T-cell (primary cell): ENCODE measurements around the gene RASSF7. TPM values are rescaled to one million over a fixed set of nuclear protein-coding genes. Genes with fewer than 3 reads are reported as not detected.

Experiments used
- ATAC-seq, 4 experiments: fragments of 200-7000 bp in 3 of 4; fragments of 150-1000 bp in 1 of 4; cut with Tn5 transposase; replicated peaks in 1 of 4; 1 replicate in 3 of 4; 2 replicates in 1 of 4; pipeline ENCODE4 v1.10.0; 2021; ENCODE audit warnings: moderate library complexity in 3 of 4, mild to moderate bottlenecking in 2 of 4, moderate number of reproducible peaks in 1 of 4
- CTCF ChIA-PET, 2 donors: fragments of 300-600 bp; sonication (Branson Sonifier 250); formaldehyde crosslinking; loops; one replicate each; lab custom pipeline; 2022; ENCODE audit warnings: antibody characterized with exemption in 2 of 2; lab: Charles Lee
- POLR2A ChIA-PET, 2 donors: fragments of 300-600 bp; sonication (Branson Sonifier 250); formaldehyde crosslinking; loops; one replicate each; lab custom pipeline; 2022; ENCODE audit warnings: antibody characterized with exemption in 2 of 2; lab: Charles Lee
- DNase-seq, 35 experiments: peaks; one replicate each; pipeline versions ENCODE4 v3.0.0 to v3.0.0-alpha.2; 2013 to 2023
- H3K27ac ChIP-seq: one replicate; pipeline ENCODE4 v1.5.1; 2013; ENCODE audit warnings: low read length
- H3K27me3 ChIP-seq, 2 experiments: replicated peaks in 1 of 2; 1 replicate in 1 of 2; 2 replicates in 1 of 2; pipeline versions ENCODE4 v1.6.1 to v1.7.0; 2013; ENCODE audit warnings: low read length in 1 of 2, mixed read lengths in 1 of 2; ENCODE audit not compliant: control insufficient read depth in 2 of 2, insufficient read depth in 2 of 2; ENCODE audit errors: extremely low read depth in 1 of 2
- H3K36me3 ChIP-seq, 2 donors: 1 replicate in 1 of 2; 2 replicates in 1 of 2; pipeline versions ENCODE4 v1.6.1 to v1.7.0; 2013; ENCODE audit warnings: low read length in 1 of 2; ENCODE audit not compliant: control insufficient read depth in 2 of 2, insufficient read depth in 1 of 2; ENCODE audit errors: extremely low read depth in 1 of 2
- H3K4me1 ChIP-seq, 2 experiments: 1 replicate in 1 of 2; 2 replicates in 1 of 2; pipeline versions ENCODE4 v1.6.1 to v1.7.0; 2013; ENCODE audit warnings: low read length in 2 of 2, mixed read lengths in 1 of 2; ENCODE audit not compliant: insufficient read depth in 2 of 2, control insufficient read depth in 1 of 2; ENCODE audit errors: extremely low read depth in 1 of 2
- H3K4me3 ChIP-seq, 2 donors: 1 replicate in 1 of 2; 2 replicates in 1 of 2; pipeline versions ENCODE4 v1.5.1 to v1.7.0; 2013; ENCODE audit warnings: mild to moderate bottlenecking in 2 of 2, low read length in 1 of 2, moderate library complexity in 1 of 2; ENCODE audit not compliant: control insufficient read depth in 1 of 2; ENCODE audit errors: extremely low read depth in 1 of 2
- H3K9me3 ChIP-seq: 2 replicates; pipeline ENCODE4 v1.7.0; 2013
- H3K27ac Mint-ChIP-seq, 2 donors: one replicate each; pipeline ENCODE4 v1.8.0; 2020 to 2021; ENCODE audit warnings: mild to moderate bottlenecking in 2 of 2, mixed read lengths in 2 of 2
- H3K27me3 Mint-ChIP-seq, 2 donors: one replicate each; pipeline ENCODE4 v1.8.0; 2021 to 2022; ENCODE audit warnings: mixed read lengths in 2 of 2
- H3K36me3 Mint-ChIP-seq: one replicate; pipeline ENCODE4 v1.8.0; 2021; ENCODE audit warnings: mixed read lengths
- H3K4me1 Mint-ChIP-seq, 3 donors: one replicate each; pipeline ENCODE4 v1.8.0; 2020 to 2022; ENCODE audit warnings: mixed read lengths in 3 of 3, mild to moderate bottlenecking in 1 of 3
- H3K4me3 Mint-ChIP-seq, 3 donors: one replicate each; pipeline ENCODE4 v1.8.0; 2020 to 2022; ENCODE audit warnings: mild to moderate bottlenecking in 3 of 3, mixed read lengths in 3 of 3, moderate library complexity in 3 of 3
- H3K9me3 Mint-ChIP-seq, 3 donors: one replicate each; pipeline ENCODE4 v1.8.0; 2020 to 2022; ENCODE audit warnings: mixed read lengths in 3 of 3
- whole genome bisulfite sequencing: methylation state at CpG from one replicate; pipeline ENCODE4 v1.1.5; 2013; ENCODE audit warnings: missing lambda C conversion rate; ENCODE audit not compliant: insufficient coverage; 5-methylcytosine and 5-hydroxymethylcytosine counted together
- total RNA-seq, 35 experiments: library from RNA in 6 of 35; stranded (reverse) in 6 of 35; fragments of 120-200 nt in 1 of 35; gene quantifications; one replicate each; pipeline versions ENCODE4 v1.2.1 to v1.2.4 and lab custom pipeline; 2013 to 2026

The RASSF7 gene
- total RNA-seq, 5 donors from 2014 or later (not counting 1 experiment from before 2014, with no cell fraction given): 23.2 to 68.4 (median 63.4) TPM

- 95% methylated on average over 6 of the region's 10 CpGs for WGBS
- no peak overlapping the region for H3K4me3 Mint-ChIP-seq
- H3K9me3 ChIP-seq: no peaks in the 10 kb centered on the region
- POLR2A ChIA-PET: no interaction called here
- peaks cover 26% of the 10 kb centered on the region for H3K36me3 Mint-ChIP-seq
- DNase-seq (no peak), ATAC-seq (no peak)
- peaks cover 36 to 85% of the 10 kb centered on the region in 2 donors for H3K36me3 ChIP-seq
- peaks cover 0 to 9% (median 8%) of the 10 kb centered on the region in 3 donors for H3K4me1 Mint-ChIP-seq
- no peak overlapping the region for H3K27ac ChIP-seq
- H3K4me3 ChIP-seq: no peak overlapping the region
- H3K9me3 Mint-ChIP-seq: no peaks in the 10 kb centered on the region
- H3K4me1 ChIP-seq: peaks cover 0 to 11% of the 10 kb centered on the region in 2 experiments
- H3K27me3 Mint-ChIP-seq: no peaks in the 10 kb centered on the region
- no peak overlapping the region for H3K27ac Mint-ChIP-seq
- H3K27me3 ChIP-seq: no peaks in the 10 kb centered on the region
- CTCF ChIA-PET: no interaction called here
These were observed 34.6 kb downstream of the RASSF7 start for GRCh38 chr11:595400-595799.

- H3K36me3 Mint-ChIP-seq: peaks cover 28% of the 10 kb centered on the region
- ATAC-seq (peak in 1 of 4 experiments; percentile 36), DNase-seq (no peak)
- no peak overlapping the region for H3K4me3 Mint-ChIP-seq
- no peaks in the 10 kb centered on the region for H3K9me3 ChIP-seq
- WGBS: 76% methylated on average over 7 of the region's 10 CpGs
- peaks cover 43 to 82% of the 10 kb centered on the region in 2 donors for H3K36me3 ChIP-seq
- peaks cover 0 to 11% of the 10 kb centered on the region in 2 experiments for H3K4me1 ChIP-seq
- peaks cover 0 to 9% (median 8%) of the 10 kb centered on the region in 3 donors for H3K4me1 Mint-ChIP-seq
- H3K27me3 ChIP-seq: no peaks in the 10 kb centered on the region
- H3K4me3 ChIP-seq: no peak overlapping the region
- no peak overlapping the region for H3K27ac ChIP-seq
- ChIA-PET CTCF (no interaction called here), POLR2A (no interaction called here)
- no peaks in the 10 kb centered on the region for H3K9me3 Mint-ChIP-seq
- peak overlapping the region in 1 of 2 donors; percentile 75 for H3K27ac Mint-ChIP-seq
- H3K27me3 Mint-ChIP-seq: no peaks in the 10 kb centered on the region
These were observed 35.6 kb downstream of the RASSF7 start for GRCh38 chr11:596374-596773.

- peaks cover 0 to 9% (median 8%) of the 10 kb centered on the region in 3 donors for H3K4me1 Mint-ChIP-seq
- 95% methylated on average over 21 of the region's 29 CpGs for WGBS
- H3K27me3 Mint-ChIP-seq: no peaks in the 10 kb centered on the region
- peak overlapping the region in 1 of 2 donors; percentile 39 for H3K27ac Mint-ChIP-seq
- no peaks in the 10 kb centered on the region for H3K9me3 Mint-ChIP-seq
- Histone ChIP-seq H3K36me3 (peaks cover 48 to 85% of the 10 kb centered on the region in 2 donors), H3K27ac (no peak overlapping the region), H3K4me3 (no peak overlapping the region), H3K9me3 (no peaks in the 10 kb centered on the region), H3K4me1 (peaks cover 0 to 11% of the 10 kb centered on the region in 2 experiments), H3K27me3 (no peaks in the 10 kb centered on the region)
- no peak for DNase-seq
- POLR2A ChIA-PET: no interaction called here
- H3K36me3 Mint-ChIP-seq: peaks cover 31% of the 10 kb centered on the region
- peak in 2 of 4 experiments; percentile 24 to 28 for ATAC-seq
- CTCF ChIA-PET: no interaction called here
- no peak overlapping the region for H3K4me3 Mint-ChIP-seq
These were observed 36.5 kb downstream of the RASSF7 start for GRCh38 chr11:597166-597725.

GRCh38 chr11:598005-598680, 37.4 kb downstream of the RASSF7 start:
- peaks cover 0 to 9% (median 8%) of the 10 kb centered on the region in 3 donors for H3K4me1 Mint-ChIP-seq
- DNase-seq (no peak), ATAC-seq (no peak)
- WGBS: 96% methylated on average over 22 of the region's 30 CpGs
- Histone ChIP-seq H3K27me3 (no peaks in the 10 kb centered on the region), H3K36me3 (peaks cover 45 to 81% of the 10 kb centered on the region in 2 donors), H3K4me1 (peaks cover 0 to 11% of the 10 kb centered on the region in 2 experiments), H3K27ac (no peak overlapping the region), H3K9me3 (no peaks in the 10 kb centered on the region), H3K4me3 (no peak overlapping the region)
- H3K27ac Mint-ChIP-seq: no peak overlapping the region
- ChIA-PET CTCF (no interaction called here), POLR2A (no interaction called here)
- no peak overlapping the region for H3K4me3 Mint-ChIP-seq
- no peaks in the 10 kb centered on the region for H3K27me3 Mint-ChIP-seq
- H3K9me3 Mint-ChIP-seq: no peaks in the 10 kb centered on the region
- H3K36me3 Mint-ChIP-seq: peaks cover 25% of the 10 kb centered on the region

- ATAC-seq (no peak), DNase-seq (no peak)
- H3K36me3 Mint-ChIP-seq: peaks cover 33% of the 10 kb centered on the region
- Histone ChIP-seq H3K4me1 (peaks cover 0 to under 1% of the 10 kb centered on the region in 2 experiments), H3K36me3 (peaks cover 37 to 81% of the 10 kb centered on the region in 2 donors), H3K4me3 (no peak overlapping the region), H3K27ac (no peak overlapping the region), H3K9me3 (no peaks in the 10 kb centered on the region), H3K27me3 (no peaks in the 10 kb centered on the region)
- no peaks in the 10 kb centered on the region for H3K27me3 Mint-ChIP-seq
- no peaks in the 10 kb centered on the region for H3K9me3 Mint-ChIP-seq
- no peak overlapping the region for H3K4me3 Mint-ChIP-seq
- H3K27ac Mint-ChIP-seq: no peak overlapping the region
- ChIA-PET POLR2A (interaction anchor here in 1 of 2 donors (0.7 kb wide), 1 partner anchor 356 kb away, joined by 6 read pairs; no protein-coding TSS in a partner anchor), CTCF (interaction anchor here in 1 of 2 donors (0.7 kb wide), 1 partner anchor 1958 kb away, joined by 5 read pairs; no protein-coding TSS in a partner anchor)
- WGBS: 96% methylated on average over 13 of the region's 23 CpGs
- H3K4me1 Mint-ChIP-seq: no peaks in the 10 kb centered on the region
These were observed 40.9 kb downstream of the RASSF7 start for GRCh38 chr11:601573-602245.

- peaks cover 29% of the 10 kb centered on the region for H3K36me3 Mint-ChIP-seq
- no peaks in the 10 kb centered on the region for H3K27me3 Mint-ChIP-seq
- H3K4me1 Mint-ChIP-seq: no peaks in the 10 kb centered on the region
- ATAC-seq (no peak), DNase-seq (no peak)
- H3K27ac ChIP-seq: no peak overlapping the region
- H3K27me3 ChIP-seq: no peaks in the 10 kb centered on the region
- H3K9me3 ChIP-seq: no peaks in the 10 kb centered on the region
- H3K27ac Mint-ChIP-seq: no peak overlapping the region
- 96% methylated on average over 7 of the region's 13 CpGs for WGBS
- no peaks in the 10 kb centered on the region for H3K9me3 Mint-ChIP-seq
- CTCF ChIA-PET: interaction anchor here in 1 of 2 donors (0.6 kb wide), 1 partner anchor 66 kb away, joined by 3 read pairs; the partner anchor contains the start of gene LRRC56
- peaks cover 46 to 84% of the 10 kb centered on the region in 2 donors for H3K36me3 ChIP-seq
- no peaks in the 10 kb centered on the region for H3K4me1 ChIP-seq
- POLR2A ChIA-PET: no interaction called here
- no peak overlapping the region for H3K4me3 ChIP-seq
- no peak overlapping the region for H3K4me3 Mint-ChIP-seq
These were observed 42.4 kb downstream of the RASSF7 start for GRCh38 chr11:603154-603553.
